Measurements from ENCODE around the gene FBXO41. TPM values are rescaled to one million over a fixed set of nuclear protein-coding genes. Genes with fewer than 3 reads are reported as not detected.

FBXO41 gene
- total and polyA plus RNA-seq, 10 of the 15 experiments (the other 5 are each of a cell fraction or from before 2014, with no cell fraction given): 1.9 to 38.9 (median 11.3) TPM

DNA sequence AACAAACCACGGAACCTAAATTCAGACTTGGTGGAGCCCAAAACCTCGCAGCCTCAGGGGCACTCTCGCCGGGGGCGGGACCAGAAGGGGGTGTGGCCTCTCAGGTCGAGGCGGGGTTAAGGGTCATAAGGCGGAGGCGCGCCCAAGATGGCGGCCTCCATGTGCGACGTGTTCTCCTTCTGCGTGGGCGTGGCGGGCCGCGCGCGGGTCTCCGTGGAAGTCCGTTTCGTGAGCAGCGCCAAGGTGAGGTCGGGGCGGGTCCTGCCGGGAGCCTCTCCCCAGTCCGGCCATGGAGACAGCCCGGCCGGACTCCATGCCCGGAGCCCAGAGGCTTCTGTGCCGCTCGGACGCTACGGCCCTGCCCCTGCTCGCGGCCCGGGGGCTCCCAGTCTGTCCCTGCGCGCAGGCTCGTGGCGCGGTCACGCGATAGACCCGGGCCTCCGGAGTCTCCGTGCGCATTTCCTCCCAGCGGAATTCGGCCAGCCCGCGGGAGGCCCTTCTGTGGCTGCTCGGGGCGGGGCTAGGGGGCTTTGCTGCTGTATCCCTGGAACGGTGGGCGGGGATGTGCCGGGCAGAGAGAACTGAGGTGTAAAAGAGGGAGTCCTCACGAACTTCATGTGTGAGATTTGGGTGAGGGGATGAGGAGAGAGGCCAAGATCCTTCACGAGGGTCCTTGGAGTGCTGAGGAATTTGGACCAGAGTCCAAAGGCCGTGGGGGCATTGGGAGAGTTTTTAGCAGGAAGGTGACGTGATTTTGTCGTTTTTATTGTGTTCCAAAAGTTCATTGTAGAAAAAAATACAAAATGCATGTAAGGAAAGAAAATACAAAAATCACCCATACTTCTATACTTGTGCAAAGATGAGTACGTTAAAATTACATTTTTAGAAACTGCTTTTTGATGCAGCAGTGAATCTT, 69.9 kb downstream of the FBXO41 start, which contains the start of gene SMYD5 (continued):
- TF ChIP-seq NFXL1 (IDR thresholded peaks at IDR 0.05; ENCODE audit: borderline replicate concordance): no peak
- TF ChIP-seq, protein P1, sequence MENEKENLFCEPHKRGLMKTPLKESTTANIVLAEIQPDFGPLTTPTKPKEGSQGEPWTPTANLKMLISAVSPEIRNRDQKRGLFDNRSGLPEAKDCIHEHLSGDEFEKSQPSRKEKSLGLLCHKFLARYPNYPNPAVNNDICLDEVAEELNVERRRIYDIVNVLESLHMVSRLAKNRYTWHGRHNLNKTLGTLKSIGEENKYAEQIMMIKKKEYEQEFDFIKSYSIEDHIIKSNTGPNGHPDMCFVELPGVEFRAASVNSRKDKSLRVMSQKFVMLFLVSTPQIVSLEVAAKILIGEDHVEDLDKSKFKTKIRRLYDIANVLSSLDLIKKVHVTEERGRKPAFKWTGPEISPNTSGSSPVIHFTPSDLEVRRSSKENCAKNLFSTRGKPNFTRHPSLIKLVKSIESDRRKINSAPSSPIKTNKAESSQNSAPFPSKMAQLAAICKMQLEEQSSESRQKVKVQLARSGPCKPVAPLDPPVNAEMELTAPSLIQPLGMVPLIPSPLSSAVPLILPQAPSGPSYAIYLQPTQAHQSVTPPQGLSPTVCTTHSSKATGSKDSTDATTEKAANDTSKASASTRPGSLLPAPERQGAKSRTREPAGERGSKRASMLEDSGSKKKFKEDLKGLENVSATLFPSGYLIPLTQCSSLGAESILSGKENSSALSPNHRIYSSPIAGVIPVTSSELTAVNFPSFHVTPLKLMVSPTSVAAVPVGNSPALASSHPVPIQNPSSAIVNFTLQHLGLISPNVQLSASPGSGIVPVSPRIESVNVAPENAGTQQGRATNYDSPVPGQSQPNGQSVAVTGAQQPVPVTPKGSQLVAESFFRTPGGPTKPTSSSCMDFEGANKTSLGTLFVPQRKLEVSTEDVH (IDR thresholded peaks at IDR 0.05; ENCODE audit: low read depth, partially characterized antibody): no peak
- TF ChIP-seq, protein P2, sequence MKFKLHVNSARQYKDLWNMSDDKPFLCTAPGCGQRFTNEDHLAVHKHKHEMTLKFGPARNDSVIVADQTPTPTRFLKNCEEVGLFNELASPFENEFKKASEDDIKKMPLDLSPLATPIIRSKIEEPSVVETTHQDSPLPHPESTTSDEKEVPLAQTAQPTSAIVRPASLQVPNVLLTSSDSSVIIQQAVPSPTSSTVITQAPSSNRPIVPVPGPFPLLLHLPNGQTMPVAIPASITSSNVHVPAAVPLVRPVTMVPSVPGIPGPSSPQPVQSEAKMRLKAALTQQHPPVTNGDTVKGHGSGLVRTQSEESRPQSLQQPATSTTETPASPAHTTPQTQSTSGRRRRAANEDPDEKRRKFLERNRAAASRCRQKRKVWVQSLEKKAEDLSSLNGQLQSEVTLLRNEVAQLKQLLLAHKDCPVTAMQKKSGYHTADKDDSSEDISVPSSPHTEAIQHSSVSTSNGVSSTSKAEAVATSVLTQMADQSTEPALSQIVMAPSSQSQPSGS (IDR thresholded peaks at IDR 0.05; ENCODE audit: low read length): no peak
- TF ChIP-seq CBFB (IDR thresholded peaks at IDR 0.05; ENCODE audit: low read depth): no peak
- no peak for TF ChIP-seq ZNF384 (IDR thresholded peaks at IDR 0.05; ENCODE audit: borderline replicate concordance, low read depth, low read length)
- TF ChIP-seq NR2C2 (IDR thresholded peaks at IDR 0.05; ENCODE audit: borderline replicate concordance, control insufficient read depth, insufficient read length, low read depth): peak; percentile 73
- TF ChIP-seq JUND (IDR thresholded peaks at IDR 0.05; ENCODE audit: low read depth, low read length): no peak
- TF ChIP-seq, protein P3, sequence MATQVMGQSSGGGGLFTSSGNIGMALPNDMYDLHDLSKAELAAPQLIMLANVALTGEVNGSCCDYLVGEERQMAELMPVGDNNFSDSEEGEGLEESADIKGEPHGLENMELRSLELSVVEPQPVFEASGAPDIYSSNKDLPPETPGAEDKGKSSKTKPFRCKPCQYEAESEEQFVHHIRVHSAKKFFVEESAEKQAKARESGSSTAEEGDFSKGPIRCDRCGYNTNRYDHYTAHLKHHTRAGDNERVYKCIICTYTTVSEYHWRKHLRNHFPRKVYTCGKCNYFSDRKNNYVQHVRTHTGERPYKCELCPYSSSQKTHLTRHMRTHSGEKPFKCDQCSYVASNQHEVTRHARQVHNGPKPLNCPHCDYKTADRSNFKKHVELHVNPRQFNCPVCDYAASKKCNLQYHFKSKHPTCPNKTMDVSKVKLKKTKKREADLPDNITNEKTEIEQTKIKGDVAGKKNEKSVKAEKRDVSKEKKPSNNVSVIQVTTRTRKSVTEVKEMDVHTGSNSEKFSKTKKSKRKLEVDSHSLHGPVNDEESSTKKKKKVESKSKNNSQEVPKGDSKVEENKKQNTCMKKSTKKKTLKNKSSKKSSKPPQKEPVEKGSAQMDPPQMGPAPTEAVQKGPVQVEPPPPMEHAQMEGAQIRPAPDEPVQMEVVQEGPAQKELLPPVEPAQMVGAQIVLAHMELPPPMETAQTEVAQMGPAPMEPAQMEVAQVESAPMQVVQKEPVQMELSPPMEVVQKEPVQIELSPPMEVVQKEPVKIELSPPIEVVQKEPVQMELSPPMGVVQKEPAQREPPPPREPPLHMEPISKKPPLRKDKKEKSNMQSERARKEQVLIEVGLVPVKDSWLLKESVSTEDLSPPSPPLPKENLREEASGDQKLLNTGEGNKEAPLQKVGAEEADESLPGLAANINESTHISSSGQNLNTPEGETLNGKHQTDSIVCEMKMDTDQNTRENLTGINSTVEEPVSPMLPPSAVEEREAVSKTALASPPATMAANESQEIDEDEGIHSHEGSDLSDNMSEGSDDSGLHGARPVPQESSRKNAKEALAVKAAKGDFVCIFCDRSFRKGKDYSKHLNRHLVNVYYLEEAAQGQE (IDR thresholded peaks at IDR 0.05; ENCODE audit: low read depth, low read length): no peak
- peak; percentile 95 for TF ChIP-seq NR2F1 (conservative IDR thresholded peaks at IDR 0.05)
- TF ChIP-seq CHD1 (IDR thresholded peaks at IDR 0.05; ENCODE audit: low read depth, low read length): no peak
- TF ChIP-seq POU2F2 (IDR thresholded peaks at IDR 0.05; ENCODE audit: borderline replicate concordance, low read depth, low read length): no peak; the same call in 2 of the 3 replicates
- no peak for TF ChIP-seq ETV6 (conservative IDR thresholded peaks at IDR 0.05 in 1 of 2, IDR thresholded peaks at IDR 0.05 in 1 of 2; ENCODE audit: borderline replicate concordance in 1 of 2, low read depth in 1 of 2)
- peak; percentile 68 for TF ChIP-seq HCFC1 (IDR thresholded peaks at IDR 0.05; ENCODE audit: low read length)
- TF ChIP-seq, protein P4, sequence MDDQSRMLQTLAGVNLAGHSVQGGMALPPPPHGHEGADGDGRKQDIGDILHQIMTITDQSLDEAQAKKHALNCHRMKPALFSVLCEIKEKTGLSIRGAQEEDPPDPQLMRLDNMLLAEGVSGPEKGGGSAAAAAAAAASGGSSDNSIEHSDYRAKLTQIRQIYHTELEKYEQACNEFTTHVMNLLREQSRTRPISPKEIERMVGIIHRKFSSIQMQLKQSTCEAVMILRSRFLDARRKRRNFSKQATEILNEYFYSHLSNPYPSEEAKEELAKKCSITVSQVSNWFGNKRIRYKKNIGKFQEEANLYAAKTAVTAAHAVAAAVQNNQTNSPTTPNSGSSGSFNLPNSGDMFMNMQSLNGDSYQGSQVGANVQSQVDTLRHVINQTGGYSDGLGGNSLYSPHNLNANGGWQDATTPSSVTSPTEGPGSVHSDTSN (IDR thresholded peaks at IDR 0.05; ENCODE audit: insufficient replicate concordance, low read depth, low read length): no peak
- peak; percentile 6 to 49; a peak in 2 of 4 replicates for TF ChIP-seq IKZF2 (IDR thresholded peaks at IDR 0.05)
- no peak for TF ChIP-seq NFIC (IDR thresholded peaks at IDR 0.05; ENCODE audit: low read depth, low read length)
- no peak for TF ChIP-seq SUZ12 (IDR thresholded peaks at IDR 0.05; ENCODE audit: unreplicated experiment)
- TF ChIP-seq SUPT20H (IDR thresholded peaks at IDR 0.05; ENCODE audit: borderline replicate concordance, control insufficient read depth, low read depth, low read length): no peak
- no peak for TF ChIP-seq FOXM1 (IDR thresholded peaks at IDR 0.05; ENCODE audit: low read depth, low read length)
- no peak for TF ChIP-seq ZNF622 (IDR thresholded peaks at IDR 0.05)

Measured in GM12878 (cell line).